ENCODE results near the gene HMGB3. TPM values are rescaled to one million over a fixed set of nuclear protein-coding genes. Genes with fewer than 3 reads are reported as not detected.

HMGB3 gene
- total RNA-seq, result 10 to 100 TPM in 2 of 5 donors, 1 to 10 TPM in 2, not detected in 1; 1.2 to 17.6 (median 9.8) TPM
- 10 to 100 TPM in 2 of 3 donors, 1 to 10 TPM in 1; 9.0 to 19.7 (median 17.3) TPM for polyA plus RNA-seq
- long read RNA-seq, donor 1, partial matches to known transcripts, result 0 of 4 reads
- long read RNA-seq, donor 1, other reads (novel, unspliced or antisense), result 0 of 4 reads
- long read RNA-seq, donor 2, transcript HMGB3-201 (5 exons, 3,560 nt), result major isoform, 9 of 9 reads
- long read RNA-seq, donor 2, partial matches to known transcripts, result 0 of 9 reads
- long read RNA-seq, donor 2, other reads (novel, unspliced or antisense), result 0 of 9 reads
- long read RNA-seq, donor 3, transcript HMGB3-201 (5 exons, 3,560 nt), result major isoform, 6 of 18 reads
- long read RNA-seq, donor 3, partial matches to known transcripts, result 9 of 18 reads
- long read RNA-seq, donor 3, other reads (novel, unspliced or antisense), result 0 of 18 reads
- long read RNA-seq, donor 4, result 0 reads
- long read RNA-seq, donor 5, transcript HMGB3-201 (5 exons, 3,560 nt), result major isoform, 10 of 32 reads
- long read RNA-seq, donor 5, partial matches to known transcripts, result 19 of 32 reads
- long read RNA-seq, donor 5, other reads (novel, unspliced or antisense), result 0 of 32 reads
- long read RNA-seq, donor 6, transcript HMGB3-201 (5 exons, 3,560 nt), result major isoform, 23 of 33 reads
- long read RNA-seq, donor 6, partial matches to known transcripts, result 10 of 33 reads
- long read RNA-seq, donor 6, other reads (novel, unspliced or antisense), result 0 of 33 reads
- long read RNA-seq, donor 7, transcript HMGB3-201 (5 exons, 3,560 nt), result major isoform, 9 of 23 reads
- long read RNA-seq, donor 7, partial matches to known transcripts, result 11 of 23 reads
- long read RNA-seq, donor 7, other reads (novel, unspliced or antisense), result 0 of 23 reads
- long read RNA-seq, donor 8, transcript HMGB3-201 (5 exons, 3,560 nt), result major isoform, 12 of 21 reads
- long read RNA-seq, donor 8, partial matches to known transcripts, result 7 of 21 reads
- long read RNA-seq, donor 8, other reads (novel, unspliced or antisense), result 0 of 21 reads
- long read RNA-seq, donor 9, transcript HMGB3-201 (5 exons, 3,560 nt), result major isoform, 10 of 32 reads
- long read RNA-seq, donor 9, partial matches to known transcripts, result 22 of 32 reads
- long read RNA-seq, donor 9, other reads (novel, unspliced or antisense), result 0 of 32 reads
- long read RNA-seq, donor 10, partial matches to known transcripts, result 0 of 3 reads
- long read RNA-seq, donor 10, other reads (novel, unspliced or antisense), result 0 of 3 reads

DNA sequence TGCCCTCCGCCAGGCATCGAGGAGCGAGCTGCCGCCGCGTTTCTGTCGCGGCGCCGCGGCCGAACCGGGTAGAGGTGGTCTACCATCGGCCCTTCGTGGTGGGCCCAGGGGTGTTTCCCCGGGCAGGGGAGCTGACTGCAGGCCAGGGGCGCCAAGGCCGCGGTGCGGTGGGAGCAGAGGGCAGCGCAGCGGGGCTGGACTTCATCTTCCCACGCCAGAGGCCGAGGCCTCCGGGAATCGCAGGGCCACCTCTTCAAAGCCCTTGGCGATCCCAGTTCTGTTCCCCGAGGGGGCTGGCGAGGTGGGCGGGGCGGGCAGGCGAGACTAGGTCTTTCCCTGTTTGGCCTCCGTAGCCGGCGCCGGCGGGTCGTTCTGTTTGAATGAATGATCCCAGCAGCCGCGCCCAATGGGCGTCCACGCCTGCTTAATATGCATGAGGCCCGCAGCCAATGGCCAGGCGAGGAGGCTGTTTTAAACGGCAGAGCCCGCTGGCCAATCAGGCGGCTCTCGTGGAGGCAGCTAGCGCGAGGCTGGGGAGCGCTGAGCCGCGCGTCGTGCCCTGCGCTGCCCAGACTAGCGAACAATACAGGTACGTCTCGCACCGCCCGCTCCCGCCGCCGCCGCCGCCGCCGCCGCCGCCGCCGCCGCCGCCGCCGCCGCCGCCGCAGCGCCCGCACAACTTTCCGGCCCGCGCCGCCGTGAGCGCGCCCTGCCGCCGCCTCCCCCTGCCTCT lies at the start of gene HMGB3:
TSS of gene HMGB3 (plus strand) at position 548 of the 733 bp plus-strand sequence. CDS start 2,265 bp downstream, outside the sequence.
- peak within 1 kb of the TSS; percentile 51 to 65 (median 60) for H3K4me3 ChIP-seq
- peak within 1 kb of the TSS in 4 of 5 donors; percentile 53 to 81 (median 58) for H3K27ac ChIP-seq
- H3K27me3 ChIP-seq, result no peaks in the 10 kb centered on the region
- peak; percentile 86 to 96 for DNase-seq
- intact Hi-C loops (cut with DNase I; ENCODE audit: low total_unique reads), result no loop called here
- WGBS, 5 donors, result 1 to 53% (median 7%) methylated on average over 10 to 67 of the region's 90 CpGs
- peaks cover 0 to 13% (median 3%) of the 10 kb centered on the region in 4 donors for H3K4me1 ChIP-seq
- TF ChIP-seq POLR2AphosphoS5 (IDR thresholded peaks at IDR 0.05) (peak in 2 of 3 donors; percentile 43 to 58), POLR2A (IDR thresholded peaks at IDR 0.05) (no peak)
- H3K9me3 ChIP-seq, result no peaks in the 10 kb centered on the region
- H3K36me3 ChIP-seq, result peaks cover 0 to 8% (median 0%) of the 10 kb centered on the region in 4 donors

DNA sequence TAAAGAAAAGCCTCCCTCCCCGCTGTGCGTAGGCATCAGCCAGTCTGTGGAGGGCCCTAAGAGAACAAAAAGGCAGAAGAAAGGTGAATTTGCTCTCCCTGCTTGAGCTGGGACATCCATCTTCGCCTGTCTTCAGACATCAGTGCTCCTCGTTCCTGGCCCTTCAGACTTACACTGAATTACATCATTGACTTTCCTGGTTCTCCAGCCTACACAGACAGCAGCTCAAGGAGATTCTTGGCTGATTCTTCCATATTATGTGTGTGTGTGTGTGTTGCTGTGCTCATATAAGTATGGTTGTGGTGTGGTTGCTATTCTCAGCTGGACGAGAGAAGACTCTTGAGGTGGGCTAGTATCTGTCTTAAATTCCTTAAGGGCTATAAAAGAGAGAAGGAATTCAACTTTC lies 49.2 kb upstream of the HMGB3 start:
- Histone ChIP-seq H3K27me3 (peaks cover 0 to 6% (median 0%) of the 10 kb centered on the region in 3 donors), H3K27ac (no peak overlapping the region), H3K4me1 (no peaks in the 10 kb centered on the region), H3K9me3 (peaks cover 0 to 14% (median 4%) of the 10 kb centered on the region in 4 donors), H3K36me3 (no peaks in the 10 kb centered on the region), H3K4me3 (no peak overlapping the region)
- intact Hi-C loops (cut with DNase I; ENCODE audit: low total_unique reads), result no loop called here
- TF ChIP-seq EP300 (IDR thresholded peaks at IDR 0.05), result no peak
- WGBS, 5 donors, result 42 to 63% (median 54%) methylated on average over 5 of the region's 5 CpGs
- DNase-seq, result no peak

DNA sequence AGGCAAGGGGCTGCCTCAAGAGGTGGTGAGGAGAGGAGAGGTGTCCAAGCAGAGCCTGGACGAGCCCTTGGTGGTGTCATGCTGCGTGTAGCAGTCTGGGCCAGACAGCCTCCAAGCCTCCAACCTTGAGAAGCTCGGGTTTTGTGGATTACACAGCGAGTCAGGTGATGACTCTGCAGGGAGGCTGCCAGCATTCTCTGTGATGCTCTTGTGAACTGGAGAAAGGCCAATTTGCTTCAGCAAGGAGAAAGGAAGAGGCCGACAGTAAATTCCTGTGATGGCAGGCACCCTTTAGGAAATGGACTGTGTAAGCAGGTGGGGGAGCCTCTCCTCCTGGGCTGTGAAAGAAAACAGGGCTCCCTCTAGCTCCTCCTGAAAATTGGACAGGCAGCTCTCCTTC lies 48.7 kb upstream of the HMGB3 start:
- WGBS, 5 donors, result 20 to 39% (median 30%) methylated on average over 5 of the region's 5 CpGs
- intact Hi-C loops (cut with DNase I; ENCODE audit: low total_unique reads), result no loop called here

DNA sequence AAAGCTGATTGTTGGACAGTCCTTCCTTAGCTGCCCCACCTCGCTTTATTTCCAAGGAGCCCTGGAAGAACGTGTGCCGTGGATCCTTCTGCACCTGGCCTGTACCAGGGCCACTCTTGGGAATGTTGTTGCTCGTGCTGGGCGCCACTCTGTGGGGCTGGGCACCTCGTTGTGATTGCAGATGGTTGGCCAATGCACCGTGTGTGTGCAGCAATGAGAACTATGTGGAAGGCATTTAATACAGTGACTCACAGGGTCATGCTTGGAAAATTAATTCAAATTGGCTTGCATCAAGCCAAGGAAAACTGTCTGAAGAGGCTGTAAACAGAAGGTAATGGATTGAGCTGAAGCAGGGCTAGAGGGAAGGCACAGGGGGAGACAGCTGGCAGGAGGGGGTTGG lies 47.7 kb upstream of the HMGB3 start:
- Histone ChIP-seq H3K36me3 (no peaks in the 10 kb centered on the region), H3K27me3 (peaks cover 0 to 6% (median 0%) of the 10 kb centered on the region in 3 donors), H3K27ac (no peak overlapping the region), H3K9me3 (peaks cover 0 to 14% (median 4%) of the 10 kb centered on the region in 4 donors), H3K4me1 (no peaks in the 10 kb centered on the region), H3K4me3 (no peak overlapping the region)
- intact Hi-C loops (cut with DNase I; ENCODE audit: low total_unique reads), result no loop called here
- TF ChIP-seq, protein P1, sequence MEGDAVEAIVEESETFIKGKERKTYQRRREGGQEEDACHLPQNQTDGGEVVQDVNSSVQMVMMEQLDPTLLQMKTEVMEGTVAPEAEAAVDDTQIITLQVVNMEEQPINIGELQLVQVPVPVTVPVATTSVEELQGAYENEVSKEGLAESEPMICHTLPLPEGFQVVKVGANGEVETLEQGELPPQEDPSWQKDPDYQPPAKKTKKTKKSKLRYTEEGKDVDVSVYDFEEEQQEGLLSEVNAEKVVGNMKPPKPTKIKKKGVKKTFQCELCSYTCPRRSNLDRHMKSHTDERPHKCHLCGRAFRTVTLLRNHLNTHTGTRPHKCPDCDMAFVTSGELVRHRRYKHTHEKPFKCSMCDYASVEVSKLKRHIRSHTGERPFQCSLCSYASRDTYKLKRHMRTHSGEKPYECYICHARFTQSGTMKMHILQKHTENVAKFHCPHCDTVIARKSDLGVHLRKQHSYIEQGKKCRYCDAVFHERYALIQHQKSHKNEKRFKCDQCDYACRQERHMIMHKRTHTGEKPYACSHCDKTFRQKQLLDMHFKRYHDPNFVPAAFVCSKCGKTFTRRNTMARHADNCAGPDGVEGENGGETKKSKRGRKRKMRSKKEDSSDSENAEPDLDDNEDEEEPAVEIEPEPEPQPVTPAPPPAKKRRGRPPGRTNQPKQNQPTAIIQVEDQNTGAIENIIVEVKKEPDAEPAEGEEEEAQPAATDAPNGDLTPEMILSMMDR (IDR thresholded peaks at IDR 0.05), result no peak
- TF ChIP-seq POLR2AphosphoS5 (IDR thresholded peaks at IDR 0.05) (no peak), EP300 (IDR thresholded peaks at IDR 0.05) (no peak), POLR2A (IDR thresholded peaks at IDR 0.05) (no peak)
- DNase-seq, result no peak
- 58 to 68% (median 64%) methylated on average over 7 of the region's 7 CpGs for WGBS, 5 donors

More for the DNA sequence above, 48.7 kb upstream of the HMGB3 start:
- H3K27me3 ChIP-seq, result peaks cover 0 to 6% (median 0%) of the 10 kb centered on the region in 3 donors
- peak in 1 of 2 donors; percentile 8 for DNase-seq
- H3K36me3 ChIP-seq, result no peaks in the 10 kb centered on the region
- no peaks in the 10 kb centered on the region for H3K4me1 ChIP-seq
- H3K27ac ChIP-seq, result no peak overlapping the region
- TF ChIP-seq POLR2A (IDR thresholded peaks at IDR 0.05) (no peak), EP300 (IDR thresholded peaks at IDR 0.05) (no peak), POLR2AphosphoS5 (IDR thresholded peaks at IDR 0.05) (no peak)
- TF ChIP-seq, protein P1 (IDR thresholded peaks at IDR 0.05), result no peak
- H3K9me3 ChIP-seq, result peaks cover 0 to 14% (median 4%) of the 10 kb centered on the region in 4 donors
- no peak overlapping the region for H3K4me3 ChIP-seq
